ENCODE data around the gene MAN1A1.

GRCh38 chr6:119156757-119157505 lies 192.6 kb downstream of the MAN1A1 start:
- TF ChIP-seq, protein P1, sequence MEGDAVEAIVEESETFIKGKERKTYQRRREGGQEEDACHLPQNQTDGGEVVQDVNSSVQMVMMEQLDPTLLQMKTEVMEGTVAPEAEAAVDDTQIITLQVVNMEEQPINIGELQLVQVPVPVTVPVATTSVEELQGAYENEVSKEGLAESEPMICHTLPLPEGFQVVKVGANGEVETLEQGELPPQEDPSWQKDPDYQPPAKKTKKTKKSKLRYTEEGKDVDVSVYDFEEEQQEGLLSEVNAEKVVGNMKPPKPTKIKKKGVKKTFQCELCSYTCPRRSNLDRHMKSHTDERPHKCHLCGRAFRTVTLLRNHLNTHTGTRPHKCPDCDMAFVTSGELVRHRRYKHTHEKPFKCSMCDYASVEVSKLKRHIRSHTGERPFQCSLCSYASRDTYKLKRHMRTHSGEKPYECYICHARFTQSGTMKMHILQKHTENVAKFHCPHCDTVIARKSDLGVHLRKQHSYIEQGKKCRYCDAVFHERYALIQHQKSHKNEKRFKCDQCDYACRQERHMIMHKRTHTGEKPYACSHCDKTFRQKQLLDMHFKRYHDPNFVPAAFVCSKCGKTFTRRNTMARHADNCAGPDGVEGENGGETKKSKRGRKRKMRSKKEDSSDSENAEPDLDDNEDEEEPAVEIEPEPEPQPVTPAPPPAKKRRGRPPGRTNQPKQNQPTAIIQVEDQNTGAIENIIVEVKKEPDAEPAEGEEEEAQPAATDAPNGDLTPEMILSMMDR (conservative IDR thresholded peaks at IDR 0.05; ENCODE audit: low read depth, low read length) = no peak
- no peak for TF ChIP-seq EZH2 (IDR thresholded peaks at IDR 0.05; ENCODE audit: borderline replicate concordance, low read depth, low read length, poor library complexity, severe bottlenecking)

All from A673 (cell line).